ENCODE data around the gene PPP2R2B. TPM values are rescaled to one million over a fixed set of nuclear protein-coding genes. Genes with fewer than 3 reads are reported as not detected.

The PPP2R2B gene
- polyA plus RNA-seq, 1 donor, result 0.76 TPM

DNA sequence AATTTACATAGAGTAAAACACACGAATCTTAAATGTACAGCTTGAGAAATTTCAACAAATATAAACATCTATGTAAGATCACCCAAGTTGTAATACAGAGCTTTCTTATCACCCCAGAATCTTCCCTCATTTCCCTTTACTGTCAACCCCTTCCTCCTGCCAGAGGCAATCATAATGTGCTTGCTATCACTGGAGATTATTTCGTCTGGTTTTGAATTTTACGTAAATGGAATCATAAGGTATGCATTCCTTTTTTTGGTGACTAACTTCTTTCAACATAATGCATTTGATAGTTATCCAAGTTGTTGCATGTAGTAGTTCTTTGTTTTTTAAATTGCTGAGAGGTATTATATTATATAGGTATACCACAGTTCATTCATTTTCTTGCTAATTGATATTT is 325.1 kb downstream of the PPP2R2B start:
- DNase-seq (ENCODE audit: low read depth), result no peak

GRCh38 chr5:146549615-146550014 is 328.9 kb downstream of the PPP2R2B start:
- no peak for DNase-seq (ENCODE audit: low read depth)

- no peak for DNase-seq (ENCODE audit: low read depth)
These were observed 329.6 kb downstream of the PPP2R2B start for GRCh38 chr5:146548781-146549449.

DNA sequence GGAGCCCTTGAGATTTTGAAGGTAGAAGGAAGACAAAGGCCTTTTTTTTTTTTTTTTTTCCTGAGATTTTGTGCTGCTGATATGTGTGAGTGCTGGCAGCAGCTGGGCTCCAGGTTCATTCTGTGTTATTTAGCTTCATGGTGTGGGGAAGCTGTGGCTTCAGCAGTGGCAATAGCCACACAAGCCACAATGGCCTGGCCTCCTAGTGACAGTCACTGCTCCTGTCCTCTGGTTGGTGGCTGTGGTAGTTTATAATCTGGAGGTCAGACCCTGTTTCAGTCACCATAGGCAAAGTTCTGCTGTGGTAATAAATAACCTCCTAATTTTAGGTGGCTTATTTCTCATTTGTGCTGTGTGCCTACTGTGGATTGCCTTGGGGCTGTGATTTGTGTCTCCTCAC is 334.3 kb downstream of the PPP2R2B start:
- no peak for DNase-seq (ENCODE audit: low read depth)

GRCh38 chr5:146541958-146542849 is 336.4 kb downstream of the PPP2R2B start:
- DNase-seq (ENCODE audit: low read depth), result no peak

- no peak for DNase-seq (ENCODE audit: low read depth)
These were observed 338.1 kb downstream of the PPP2R2B start for GRCh38 chr5:146540414-146540813.

GRCh38 chr5:146539973-146540372 is 338.6 kb downstream of the PPP2R2B start:
- DNase-seq (ENCODE audit: low read depth), result no peak

DNA sequence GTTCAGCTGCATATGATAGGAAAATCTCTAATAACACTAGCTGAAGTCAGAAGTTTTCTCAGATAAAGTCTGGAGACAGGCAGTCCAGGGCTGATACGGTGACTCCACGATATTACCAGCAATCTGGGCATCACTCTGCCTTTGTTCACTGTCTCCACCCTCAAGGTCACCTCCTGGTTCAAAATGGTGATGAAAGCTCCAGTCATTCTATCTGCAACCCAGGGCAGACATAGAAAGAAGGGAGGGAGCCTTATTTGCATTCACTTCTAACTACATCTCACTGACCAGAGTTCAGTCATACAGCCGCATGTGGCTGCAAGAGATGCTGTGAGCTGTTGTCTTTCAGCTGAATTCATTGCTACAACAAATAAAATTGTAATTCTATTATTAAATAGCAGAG is 340.1 kb downstream of the PPP2R2B start:
- no peak for DNase-seq (ENCODE audit: low read depth)

- no peak for DNase-seq (ENCODE audit: low read depth)
These were observed 344.7 kb downstream of the PPP2R2B start for GRCh38 chr5:146533882-146534281.

DNA sequence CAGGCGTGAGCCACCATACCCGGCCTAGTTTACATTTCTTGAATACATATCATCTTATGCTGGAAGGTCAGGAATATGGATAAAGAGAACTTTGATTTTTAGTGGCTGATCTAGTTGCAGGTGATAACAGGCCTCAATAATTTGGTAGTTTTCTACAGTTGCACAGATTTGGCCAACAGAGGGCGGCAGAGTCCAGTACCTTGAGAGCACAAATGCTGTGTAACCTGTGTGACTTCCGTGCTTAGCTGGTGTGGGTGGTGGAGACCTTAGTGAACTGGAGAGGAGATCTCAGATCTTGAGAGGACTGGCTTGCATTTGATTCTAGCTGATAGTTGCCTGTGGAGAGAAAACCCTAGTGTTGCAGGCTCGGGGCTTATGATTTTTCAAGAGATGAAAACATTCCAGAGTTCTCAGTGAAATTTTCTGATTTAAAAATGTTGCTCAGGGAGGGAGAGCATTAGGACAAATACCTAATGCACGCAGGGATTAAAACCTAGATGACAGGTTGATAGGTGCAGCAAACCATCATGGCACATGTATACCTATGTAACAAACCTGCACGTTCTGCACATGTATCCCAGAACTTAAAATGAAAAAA is 345.2 kb downstream of the PPP2R2B start:
- peak; percentile 22 for DNase-seq (ENCODE audit: low read depth)

Data from forelimb muscle (tissue), 1 donor.